ENCODE results near the gene CDC27.
"Not testable (repeated sequence)": the region's sequence is repeated elsewhere in the genome, so short reads cannot be mapped to it uniquely, and the experiment has no call there.

The CDC27 gene

GRCh38 chr17:47134354-47134753 is 54.7 kb downstream of the CDC27 start:
- DNase-seq (ENCODE audit: low spot score), result not testable (repeated sequence)

GRCh38 chr17:47131761-47132160 is 57.3 kb downstream of the CDC27 start:
- DNase-seq (ENCODE audit: low spot score), result no peak

- not testable (repeated sequence) for DNase-seq (ENCODE audit: low spot score)
These were observed 62.3 kb downstream of the CDC27 start for GRCh38 chr17:47126835-47127234.

GRCh38 chr17:47123262-47123661 is 65.8 kb downstream of the CDC27 start:
- DNase-seq (ENCODE audit: low spot score), result not testable (repeated sequence)

- DNase-seq (ENCODE audit: low spot score), result no peak
These were observed 68.5 kb downstream of the CDC27 start for GRCh38 chr17:47120521-47121095.

- DNase-seq (ENCODE audit: low spot score), result no peak
These were observed 69.2 kb downstream of the CDC27 start for GRCh38 chr17:47119746-47120520.

- DNase-seq (ENCODE audit: low spot score), result no peak
These were observed 71.7 kb downstream of the CDC27 start for GRCh38 chr17:47117386-47117785.

- DNase-seq (ENCODE audit: low spot score), result no peak
These were observed 83.0 kb downstream of the CDC27 start for GRCh38 chr17:47106130-47106529.

GRCh38 chr17:47105246-47105645 is 83.8 kb downstream of the CDC27 start:
- DNase-seq (ENCODE audit: low spot score), result not testable (repeated sequence)

- no peak for DNase-seq (ENCODE audit: low spot score)
These were observed 86.2 kb downstream of the CDC27 start for GRCh38 chr17:47102914-47103313.

- DNase-seq (ENCODE audit: low spot score), result peak; percentile 93
These were observed 88.9 kb downstream of the CDC27 start for GRCh38 chr17:47099987-47100711.

GRCh38 chr17:47099451-47099986 is 89.6 kb downstream of the CDC27 start:
- no peak for DNase-seq (ENCODE audit: low spot score)

- no peak for DNase-seq (ENCODE audit: low spot score)
These were observed 92.8 kb downstream of the CDC27 start for GRCh38 chr17:47096343-47096742.

- DNase-seq (ENCODE audit: low spot score), result no peak
These were observed 93.8 kb downstream of the CDC27 start for GRCh38 chr17:47095268-47095667.

- no peak for DNase-seq (ENCODE audit: low spot score)
These were observed 102.0 kb downstream of the CDC27 start for GRCh38 chr17:47087093-47087492.

- DNase-seq (ENCODE audit: low spot score), result no peak
These were observed 103.4 kb downstream of the CDC27 start for GRCh38 chr17:47085736-47086135.

- DNase-seq (ENCODE audit: low spot score), result no peak
These were observed 110.3 kb downstream of the CDC27 start for GRCh38 chr17:47078801-47079200.

- no peak for DNase-seq (ENCODE audit: low spot score)
These were observed 111.5 kb downstream of the CDC27 start for GRCh38 chr17:47077576-47077975.

- no peak for DNase-seq (ENCODE audit: low spot score)
These were observed 112.9 kb downstream of the CDC27 start for GRCh38 chr17:47076171-47076570.

- DNase-seq (ENCODE audit: low spot score), result not testable (repeated sequence)
These were observed 114.7 kb downstream of the CDC27 start for GRCh38 chr17:47074361-47074760.

GRCh38 chr17:47073629-47074028 is 115.5 kb downstream of the CDC27 start:
- DNase-seq (ENCODE audit: low spot score), result not testable (repeated sequence)

- no peak for DNase-seq (ENCODE audit: low spot score)
These were observed 116.2 kb downstream of the CDC27 start for GRCh38 chr17:47072886-47073285.

GRCh38 chr17:47071171-47071570 is 117.9 kb downstream of the CDC27 start:
- DNase-seq (ENCODE audit: low spot score), result not testable (repeated sequence)

Data from left forelimb (tissue), 1 donor.